GM19328 (cell line): Measurements from ENCODE around the gene SIX2.

Experiments used
- ATAC-seq: cut with Tn5 transposase; IDR thresholded peaks from one replicate; pipeline ENCODE4 v1.9.1; 2021; ENCODE audit warnings: mild to moderate bottlenecking, moderate library complexity; ENCODE audit not compliant: unreplicated experiment

The SIX2 gene

DNA sequence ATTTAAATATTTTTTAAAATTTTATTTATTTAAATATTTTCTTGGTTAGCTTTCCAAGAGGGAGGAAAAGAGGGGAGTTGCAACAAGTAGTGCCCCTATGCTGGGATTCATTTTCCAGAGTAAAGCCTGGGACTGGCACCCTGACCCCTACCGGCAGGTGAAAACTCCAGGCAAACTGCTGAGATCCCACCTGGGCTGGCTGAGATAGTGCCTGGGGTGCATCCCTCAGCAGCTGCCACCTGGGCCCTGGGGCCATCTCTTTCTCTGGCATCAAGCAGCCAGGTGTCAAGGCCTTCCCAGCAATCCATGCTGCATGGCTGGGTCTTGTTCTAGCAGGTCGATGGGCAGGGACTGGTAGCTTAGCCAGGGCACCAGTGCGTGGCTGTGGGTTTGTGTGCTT lies 6.6 kb downstream of the SIX2 start:
- ATAC-seq, result no peak

DNA sequence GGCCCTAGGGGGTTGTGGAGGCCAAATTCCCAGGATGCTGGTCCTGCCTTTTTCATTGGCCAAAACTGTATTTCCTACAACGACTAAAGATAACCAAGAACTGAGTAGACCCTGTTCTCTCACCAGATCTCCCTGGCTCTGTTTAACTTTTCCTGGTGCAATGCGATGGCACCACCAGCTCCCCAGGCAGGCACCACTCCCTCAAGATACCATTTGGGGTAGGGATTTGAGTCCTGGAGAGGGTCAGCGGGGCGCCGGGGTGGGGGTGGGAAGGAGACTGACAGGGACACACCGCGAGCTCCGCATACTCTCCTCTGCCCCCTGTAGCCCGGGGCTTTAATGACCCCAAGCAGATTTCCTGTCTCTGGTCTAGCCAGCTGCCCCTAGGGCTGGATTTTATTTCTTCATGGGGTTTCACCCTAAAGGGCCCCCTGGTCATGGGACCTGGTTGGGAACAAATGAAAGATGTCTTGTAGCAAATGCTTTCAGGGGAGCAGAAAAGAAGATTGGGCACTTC lies 7.3 kb downstream of the SIX2 start:
- ATAC-seq, result no peak

DNA sequence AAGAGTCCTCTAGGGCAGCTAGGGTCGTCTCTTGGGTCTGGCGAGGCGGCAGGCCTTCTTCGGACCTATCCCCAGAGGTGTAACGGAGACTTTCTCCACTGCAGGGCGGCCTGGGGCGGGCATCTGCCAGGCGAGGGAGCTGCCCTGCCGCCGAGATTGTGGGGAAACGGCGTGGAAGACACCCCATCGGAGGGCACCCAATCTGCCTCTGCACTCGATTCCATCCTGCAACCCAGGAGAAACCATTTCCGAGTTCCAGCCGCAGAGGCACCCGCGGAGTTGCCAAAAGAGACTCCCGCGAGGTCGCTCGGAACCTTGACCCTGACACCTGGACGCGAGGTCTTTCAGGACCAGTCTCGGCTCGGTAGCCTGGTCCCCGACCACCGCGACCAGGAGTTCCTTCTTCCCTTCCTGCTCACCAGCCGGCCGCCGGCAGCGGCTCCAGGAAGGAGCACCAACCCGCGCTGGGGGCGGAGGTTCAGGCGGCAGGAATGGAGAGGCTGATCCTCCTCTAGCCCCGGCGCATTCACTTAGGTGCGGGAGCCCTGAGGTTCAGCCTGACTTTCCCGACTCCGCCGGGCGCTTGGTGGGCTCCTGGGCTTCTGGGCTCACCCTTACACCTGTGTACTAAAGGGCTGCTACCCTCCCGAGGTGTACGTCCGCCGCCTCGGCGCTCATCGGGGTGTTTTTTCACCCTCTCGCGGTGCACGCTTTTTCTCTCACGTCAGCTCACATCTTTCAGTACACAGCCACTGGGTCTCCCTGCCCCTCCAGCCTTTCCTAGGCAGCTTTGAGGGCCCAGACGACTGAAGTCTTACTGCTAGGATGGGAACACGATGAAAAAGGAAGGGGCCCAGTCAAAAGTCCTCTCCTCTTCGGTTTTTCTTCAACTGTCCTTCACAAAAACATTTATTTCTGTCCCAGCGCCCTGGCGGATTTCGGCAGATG lies 8.1 kb downstream of the SIX2 start:
- ATAC-seq, result no peak

DNA sequence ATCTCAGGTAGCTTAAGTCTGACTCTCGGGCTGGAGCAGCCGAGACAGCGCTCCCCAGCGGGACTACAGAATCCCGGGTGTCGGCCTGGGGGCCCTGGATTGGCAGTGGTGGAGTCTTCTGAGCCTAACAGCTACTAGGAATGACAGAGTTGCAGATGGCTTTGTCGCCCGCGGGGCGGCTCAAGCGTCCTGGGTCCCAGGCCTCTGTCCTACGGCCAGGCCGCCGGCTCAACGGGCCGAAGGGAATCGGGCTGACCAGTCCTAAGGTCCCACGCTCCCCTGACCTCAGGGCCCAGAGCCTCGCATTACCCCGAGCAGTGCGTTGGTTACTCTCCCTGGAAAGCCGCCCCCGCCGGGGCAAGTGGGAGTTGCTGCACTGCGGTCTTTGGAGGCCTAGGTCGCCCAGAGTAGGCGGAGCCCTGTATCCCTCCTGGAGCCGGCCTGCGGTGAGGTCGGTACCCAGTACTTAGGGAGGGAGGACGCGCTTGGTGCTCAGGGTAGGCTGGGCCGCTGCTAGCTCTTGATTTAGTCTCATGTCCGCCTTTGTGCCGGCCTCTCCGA lies 8.8 kb downstream of the SIX2 start:
- ATAC-seq, result no peak

DNA sequence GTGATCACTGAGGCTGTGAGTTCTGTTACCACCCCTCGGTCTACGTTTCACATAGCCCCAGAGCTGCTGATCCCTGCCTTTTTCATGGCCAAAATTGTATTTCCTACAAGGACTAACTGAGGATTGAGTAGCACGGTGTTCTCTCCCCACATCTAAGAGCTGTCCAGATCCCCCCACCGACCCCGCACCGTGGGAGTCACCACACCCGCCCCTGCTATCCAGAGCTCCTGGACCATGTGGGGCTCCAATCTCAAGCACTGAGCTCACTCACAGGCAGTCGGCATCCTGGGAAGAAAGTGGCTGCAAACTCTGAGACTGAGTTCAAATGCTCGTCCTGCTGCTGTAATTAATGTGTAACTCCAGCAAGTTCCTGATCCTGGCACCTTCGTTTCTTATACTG lies 9.7 kb downstream of the SIX2 start:
- ATAC-seq, result no peak

DNA sequence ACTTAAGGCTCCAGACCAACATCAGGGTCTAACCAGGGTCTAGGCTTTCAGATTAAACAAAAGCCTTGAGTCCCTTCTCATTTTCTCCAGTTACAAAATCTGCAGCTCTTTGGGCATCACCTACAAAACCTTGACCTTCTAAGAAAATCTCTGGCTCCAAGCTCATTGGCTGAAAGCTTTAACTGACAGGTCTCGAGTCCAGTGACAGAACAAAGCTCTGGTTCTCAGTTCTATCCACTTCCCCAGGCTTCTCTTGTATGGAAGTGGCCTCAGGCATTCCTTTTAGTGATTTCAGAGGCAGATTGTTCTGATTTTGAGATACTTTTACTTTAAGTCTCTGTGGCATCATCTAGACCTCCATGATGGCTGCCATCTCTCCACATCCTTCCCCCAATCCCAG lies 11.3 kb downstream of the SIX2 start:
- no peak for ATAC-seq

DNA sequence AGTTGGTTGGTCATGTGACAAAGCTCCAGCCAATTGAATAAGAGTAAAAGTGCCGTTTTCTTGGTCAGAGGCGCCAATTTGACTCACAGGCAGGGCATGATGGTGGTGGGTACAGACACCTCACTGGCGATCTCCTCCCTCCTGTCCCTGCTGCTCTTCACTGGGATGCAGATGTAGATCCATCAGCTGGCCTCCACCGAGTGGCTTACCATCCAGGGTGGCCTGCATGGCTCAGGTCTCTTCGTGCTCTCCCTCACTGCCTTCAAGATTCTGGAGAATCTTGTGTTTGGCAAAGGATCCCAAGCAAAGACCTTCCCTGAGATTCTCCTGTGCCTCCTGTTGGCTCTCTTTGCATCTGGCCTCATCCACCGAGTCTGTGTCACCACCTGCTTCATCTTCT lies 12.9 kb downstream of the SIX2 start:
- ATAC-seq, result no peak

DNA sequence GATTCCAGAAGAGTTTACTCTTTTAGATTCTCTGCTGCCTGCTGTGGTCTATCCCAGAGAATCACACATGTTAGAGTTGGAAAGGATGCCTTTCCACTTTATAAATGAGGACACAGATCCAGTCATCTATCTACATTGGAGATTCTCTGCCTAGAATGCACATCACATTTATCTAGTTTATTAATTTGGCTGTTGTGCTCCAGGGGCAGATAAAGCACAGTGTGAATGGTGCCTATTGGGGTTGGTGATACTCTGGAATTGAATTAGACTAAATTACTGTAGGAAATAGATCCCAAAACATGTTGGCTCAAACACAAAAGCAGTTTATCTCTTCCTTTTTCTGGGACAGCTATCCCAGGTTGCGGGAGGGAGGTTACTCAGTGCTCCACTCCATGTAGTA lies 14.9 kb downstream of the SIX2 start:
- ATAC-seq, result no peak

DNA sequence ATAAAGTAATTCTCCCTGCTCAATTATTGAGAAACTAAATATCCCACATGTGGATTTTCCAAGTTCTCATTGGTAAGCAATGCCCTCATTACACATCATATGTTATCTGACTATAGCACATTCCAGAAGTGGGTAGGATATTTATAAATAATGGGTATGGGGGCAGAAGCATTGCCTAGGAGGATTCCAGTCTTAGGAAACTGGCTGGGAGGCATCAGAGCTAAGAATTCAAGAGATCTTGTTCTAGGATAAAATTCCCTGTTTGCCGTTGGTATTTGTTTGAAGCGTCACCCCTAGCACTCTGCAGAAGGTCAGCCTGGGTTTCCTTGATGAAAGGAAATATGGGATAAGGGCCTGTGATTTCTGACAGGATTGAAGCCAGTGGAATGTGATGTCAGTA lies 20.1 kb downstream of the SIX2 start:
- ATAC-seq, result no peak

DNA sequence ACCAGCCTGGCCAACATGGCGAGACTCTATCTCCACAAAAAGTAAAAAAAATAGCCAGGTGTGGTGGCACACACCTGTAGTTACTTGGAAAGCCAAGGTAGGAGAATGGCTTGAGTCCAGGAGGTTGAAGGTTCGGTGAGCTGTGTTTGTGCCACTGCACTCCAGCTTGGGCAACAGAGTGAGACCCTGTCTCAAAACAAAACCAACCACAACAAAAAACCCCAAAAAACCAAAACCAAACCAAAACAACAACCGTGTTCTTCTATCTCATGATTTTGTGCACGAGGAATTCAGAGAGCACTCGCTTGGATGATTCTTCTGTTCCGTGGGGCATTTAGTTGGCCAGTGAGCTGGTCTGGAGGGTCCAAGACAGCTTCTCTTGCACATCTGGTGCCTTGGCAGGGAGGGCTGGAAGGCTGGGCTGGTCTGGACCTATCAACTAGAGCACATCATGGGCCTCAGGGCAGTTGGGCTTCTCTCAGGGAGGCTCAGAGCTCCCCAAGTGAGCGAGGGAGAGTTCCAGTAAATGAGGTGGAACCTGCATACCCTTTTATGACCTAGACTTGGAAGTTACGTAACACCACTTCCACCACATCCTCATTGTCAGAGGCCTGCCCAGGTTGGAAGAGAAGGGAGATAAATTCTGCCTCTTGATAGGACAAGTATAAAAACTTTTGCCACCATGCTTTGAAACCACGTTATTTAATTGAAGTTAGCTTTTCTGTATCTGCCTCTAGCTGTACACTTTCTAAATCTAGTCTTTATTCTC lies 25.2 kb downstream of the SIX2 start:
- no peak for ATAC-seq

DNA sequence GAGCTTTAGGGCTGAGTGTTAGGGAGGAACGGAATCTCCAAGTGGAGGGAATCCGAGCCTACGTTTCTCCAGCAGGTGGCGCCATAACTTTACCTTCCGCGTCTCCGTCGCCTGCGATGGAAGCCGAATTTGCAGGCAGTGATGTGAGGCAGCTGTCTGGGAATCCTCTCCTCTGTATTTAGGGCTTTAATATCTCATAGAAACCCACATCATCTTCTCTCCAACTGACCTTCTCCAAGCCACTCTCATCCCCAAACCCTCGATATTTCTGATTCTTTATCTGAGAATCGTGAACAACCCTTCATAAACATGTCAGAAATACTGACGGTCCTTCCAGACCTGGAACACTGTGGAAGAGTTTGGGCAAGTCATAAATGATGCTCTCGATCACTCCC lies 27.5 kb downstream of the SIX2 start:
- ATAC-seq, result no peak

DNA sequence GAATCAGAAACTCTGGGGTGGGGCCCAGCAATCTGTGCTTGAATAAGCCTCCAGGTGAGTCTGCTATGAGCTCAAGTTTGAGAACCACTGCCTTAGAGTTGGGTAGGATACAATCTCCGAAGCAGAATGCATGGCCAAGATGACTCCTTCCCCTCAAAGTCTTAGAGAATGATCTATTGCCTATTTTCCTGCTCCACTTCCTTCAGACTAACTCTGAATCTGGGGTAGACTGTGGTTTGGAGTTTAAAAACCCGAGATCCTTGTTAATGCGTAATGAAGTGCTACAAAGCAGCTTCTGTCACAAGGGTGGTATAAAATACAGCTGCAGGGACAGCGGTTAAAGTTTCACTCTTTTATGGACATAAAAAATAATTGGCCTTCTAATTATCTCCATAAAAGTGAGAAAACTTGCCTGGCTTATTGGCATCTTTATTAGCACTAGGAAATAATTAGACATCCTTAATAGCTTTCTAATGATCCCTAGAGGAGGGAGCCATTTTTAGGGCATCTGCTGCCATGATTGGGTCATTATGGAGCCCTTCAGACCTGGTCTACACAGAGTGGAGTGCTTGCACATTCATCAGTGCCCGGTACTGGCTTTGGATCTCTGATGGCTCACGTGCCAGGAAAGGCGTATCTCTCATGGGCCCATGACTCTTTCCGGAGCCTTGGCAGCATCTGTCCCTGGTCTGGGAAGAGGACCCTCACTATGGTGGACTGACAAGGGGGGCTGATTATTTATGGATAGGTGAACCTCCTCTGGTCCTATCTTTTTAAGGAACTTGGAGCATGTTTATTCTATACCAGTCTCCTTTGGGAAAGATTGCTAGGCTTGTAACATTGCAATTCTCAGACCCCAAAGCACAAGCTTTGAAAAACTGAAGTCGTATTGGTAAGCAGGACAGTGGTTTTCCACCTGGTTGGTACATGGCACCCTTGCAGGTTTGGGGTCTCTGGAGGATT lies 28.2 kb downstream of the SIX2 start:
- no peak for ATAC-seq

DNA sequence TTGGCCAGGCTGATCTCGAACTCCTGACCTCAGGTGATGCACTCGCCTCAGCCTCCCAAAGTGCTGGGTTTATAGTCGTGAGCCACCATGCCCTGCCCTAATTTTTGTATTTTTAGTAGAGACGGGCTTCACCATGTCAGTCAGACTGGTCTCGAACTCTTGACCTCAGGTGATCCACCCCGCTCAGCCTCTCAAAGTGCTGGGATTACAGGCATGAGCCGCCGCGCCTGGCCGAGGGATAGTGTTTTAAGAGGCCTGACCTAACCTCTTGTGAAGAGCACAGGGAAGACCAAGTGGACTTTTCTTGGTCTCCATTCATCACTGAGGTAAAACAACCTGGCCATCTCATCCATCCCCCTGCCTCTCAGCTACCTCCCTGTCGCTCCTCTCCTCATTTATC lies 29.7 kb downstream of the SIX2 start:
- no peak for ATAC-seq

DNA sequence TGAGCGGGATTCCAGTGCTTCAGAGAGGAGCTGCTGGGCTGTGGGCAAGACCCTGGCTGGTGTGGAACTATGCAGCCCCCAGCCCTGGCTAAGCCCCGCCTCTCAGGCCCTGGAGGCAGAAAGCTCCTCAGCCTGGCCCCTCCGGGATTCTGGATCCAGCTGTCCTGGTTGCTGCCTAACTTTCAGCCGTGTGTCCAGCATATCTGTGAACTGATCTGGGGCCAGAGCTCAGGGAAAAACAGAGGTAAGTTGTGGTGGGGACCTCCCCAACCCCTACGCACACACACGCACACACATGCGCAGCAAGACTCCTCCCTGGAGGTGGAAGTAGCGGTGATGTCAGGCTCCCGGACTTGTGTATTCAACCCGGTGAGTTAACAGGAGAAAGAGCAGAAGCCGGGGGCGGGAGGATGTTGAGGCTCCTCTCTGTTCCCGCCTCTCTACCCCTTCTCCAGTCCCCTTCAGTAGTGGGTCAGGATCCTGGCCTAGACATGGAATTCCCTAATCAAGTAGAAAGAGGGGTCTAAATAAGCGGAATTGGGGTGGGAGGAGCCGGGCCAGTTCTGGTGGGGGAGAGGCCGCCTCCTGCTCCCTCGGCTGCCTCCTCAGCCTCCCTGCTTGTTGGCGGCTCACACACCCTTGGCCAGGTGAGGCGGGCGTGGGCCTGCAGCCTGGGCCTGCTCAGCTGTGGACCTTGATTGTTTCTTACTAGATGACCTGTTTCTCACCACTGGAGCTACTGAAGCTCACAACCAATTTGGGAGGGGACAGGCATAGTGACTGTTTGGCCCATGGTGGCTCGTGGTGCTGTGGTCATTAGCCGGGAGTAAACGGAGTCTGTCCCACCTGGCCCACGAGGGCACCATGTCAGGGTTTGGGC lies 33.4 kb downstream of the SIX2 start:
- ATAC-seq, result no peak

DNA sequence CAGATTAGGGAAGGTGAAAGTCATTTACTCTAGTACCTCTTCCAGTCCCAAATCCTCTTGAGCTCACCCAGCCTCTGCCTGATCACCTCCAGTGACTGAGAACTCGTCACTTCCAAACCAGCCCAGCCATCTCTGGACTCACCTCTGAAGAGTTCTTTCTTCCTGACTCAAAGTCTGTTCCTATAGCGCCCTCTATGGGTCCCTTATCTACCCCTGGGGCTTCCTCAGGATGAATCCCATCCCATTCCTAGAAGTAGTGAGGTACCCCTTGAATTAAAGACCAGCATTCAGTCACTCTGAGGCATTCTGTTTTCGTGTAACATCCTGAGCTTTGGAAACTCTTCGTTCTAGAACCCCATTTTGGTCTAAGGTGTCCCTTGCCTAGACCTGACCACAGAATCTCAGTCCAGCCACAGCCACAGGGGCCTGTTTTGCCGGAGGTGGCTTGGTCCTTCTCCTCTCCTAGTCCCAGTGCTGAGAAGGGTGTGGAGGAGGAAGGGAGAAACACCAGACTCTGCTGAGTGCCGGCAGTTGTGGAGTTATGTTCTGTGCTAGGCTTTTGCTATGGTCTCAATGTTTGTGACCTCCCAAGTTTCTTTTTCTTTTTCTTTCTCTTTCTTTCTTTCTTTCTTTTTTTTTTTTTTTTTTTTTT lies 35.1 kb downstream of the SIX2 start:
- no peak for ATAC-seq

DNA sequence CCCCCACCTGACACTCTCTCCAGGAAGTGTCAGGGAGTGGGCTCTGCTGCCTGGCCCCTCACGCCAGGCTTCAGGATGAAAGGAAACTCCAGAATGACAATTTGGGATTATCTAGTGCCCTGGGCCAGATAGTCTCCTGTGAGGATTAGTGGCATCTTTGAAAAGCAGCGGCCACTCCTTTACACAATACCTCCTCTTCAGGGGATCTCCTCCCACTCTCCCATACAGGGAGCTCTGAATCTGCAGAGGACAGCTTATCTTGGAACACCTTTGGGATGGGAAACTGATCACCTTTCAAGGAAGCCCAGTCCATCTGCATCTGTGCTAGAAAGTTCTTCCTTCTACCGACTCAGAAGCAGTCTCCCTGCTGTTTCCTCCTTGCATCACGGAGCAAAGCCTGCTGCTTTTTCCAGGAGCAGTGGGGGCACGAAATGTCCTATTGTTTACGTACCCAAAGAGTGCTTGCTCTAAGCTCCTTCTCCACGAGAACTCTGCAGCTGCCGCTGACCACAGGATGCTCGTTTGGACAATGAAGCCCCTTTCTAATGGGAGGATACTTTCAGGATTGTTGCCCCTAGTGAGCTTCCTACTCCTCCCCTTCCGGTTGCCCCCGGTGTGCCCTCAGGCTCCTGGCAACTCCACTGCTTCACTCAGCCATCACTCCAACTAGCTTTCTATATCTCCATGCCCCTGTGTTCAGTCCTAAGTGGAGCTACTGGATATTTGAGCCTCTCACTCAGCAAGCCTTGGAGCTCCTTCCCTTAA lies 36.3 kb downstream of the SIX2 start:
- no peak for ATAC-seq

DNA sequence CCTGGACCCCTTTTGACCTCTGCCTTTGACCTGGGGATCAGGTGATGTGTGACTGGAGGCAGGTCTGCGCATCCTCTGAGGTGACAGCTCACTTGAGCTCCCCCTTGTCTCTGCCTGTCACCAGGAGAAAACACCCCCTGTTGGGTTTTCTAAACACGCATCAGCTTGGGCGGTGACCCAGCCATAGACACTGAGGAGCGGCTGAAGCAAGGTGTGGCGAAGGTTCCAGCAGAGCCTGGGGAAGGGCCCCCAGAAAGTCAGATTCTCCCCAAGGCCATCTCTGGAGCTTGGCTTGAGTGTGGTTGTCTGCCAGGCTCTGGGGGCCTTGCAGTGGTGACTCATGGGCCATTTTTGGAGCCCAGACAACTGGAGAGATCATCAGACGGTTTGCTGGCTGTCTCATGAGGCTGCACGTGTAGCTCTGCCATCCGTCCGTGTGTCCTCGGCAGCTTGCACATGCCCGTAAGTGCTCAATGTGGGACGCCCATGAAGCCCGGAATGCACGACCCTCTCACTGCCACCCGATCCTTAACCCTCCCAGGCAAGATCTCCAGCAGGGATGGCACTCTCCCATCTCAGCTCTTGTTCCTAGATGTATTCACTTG lies 38.3 kb downstream of the SIX2 start:
- ATAC-seq, result no peak

DNA sequence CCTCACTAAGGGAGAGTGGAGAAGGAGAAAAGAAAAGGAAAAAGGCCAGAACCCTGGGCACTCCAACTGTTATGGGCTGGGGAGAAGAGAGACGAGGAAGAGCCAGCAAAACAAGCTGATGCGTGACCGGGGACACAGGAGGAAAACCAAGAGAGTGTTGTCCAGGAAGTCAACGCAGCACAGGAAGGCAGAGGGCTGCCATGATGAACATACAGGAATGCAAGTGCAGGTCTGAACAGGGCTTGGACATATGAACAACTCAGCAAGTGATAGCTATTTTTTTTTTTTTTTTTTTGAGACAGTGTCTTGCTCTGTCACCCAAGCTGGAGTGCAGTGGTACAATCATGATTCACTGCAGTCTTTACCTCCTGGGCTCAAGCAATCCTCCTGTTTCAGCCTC lies 39.3 kb downstream of the SIX2 start:
- no peak for ATAC-seq
